ENCODE measurements around the gene USHBP1. TPM values are rescaled to one million over a fixed set of nuclear protein-coding genes. Genes with fewer than 3 reads are reported as not detected.

The USHBP1 gene
- total RNA-seq, 1 experiment from 2014 or later, result 0.15 TPM

DNA sequence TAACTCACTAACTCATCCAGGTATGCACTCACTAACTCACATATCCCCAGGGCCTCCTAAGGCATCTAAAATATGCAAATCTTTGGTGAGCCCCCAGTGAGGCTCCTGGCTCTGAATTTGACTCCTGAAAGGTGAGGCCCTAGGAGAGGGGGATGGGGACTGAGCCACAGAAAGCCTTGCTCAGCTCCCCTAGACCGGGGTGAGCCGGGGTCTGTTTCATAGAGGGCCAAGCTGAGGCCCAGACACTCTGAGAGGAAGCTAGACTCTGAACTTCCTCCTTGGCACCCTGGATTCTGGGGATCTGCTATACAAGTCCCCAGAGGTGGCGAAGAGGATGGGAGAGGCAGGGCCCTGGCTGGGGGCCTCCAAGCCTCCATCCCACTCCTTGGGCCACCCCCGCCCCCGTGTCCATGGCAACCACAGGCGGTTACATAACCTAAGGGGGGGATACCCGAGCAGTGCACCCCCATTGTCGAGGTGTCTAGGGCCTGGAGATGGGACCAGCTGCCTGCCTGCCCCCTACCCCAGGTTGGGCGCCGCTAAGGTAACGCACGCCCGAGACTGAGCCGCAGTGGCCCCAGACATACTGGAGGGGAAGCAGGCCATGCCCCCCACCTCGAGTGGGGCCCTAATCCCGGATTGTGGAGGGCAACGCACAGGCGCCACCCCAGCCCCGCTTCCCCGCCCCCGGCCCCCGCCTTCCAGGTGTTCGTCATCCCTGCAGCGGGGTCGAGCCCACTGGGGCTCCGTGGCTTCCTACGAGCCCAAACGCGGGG is 38.0 kb upstream of the USHBP1 start:
- TF ChIP-seq RAD21 (IDR thresholded peaks at IDR 0.05; ENCODE audit: low read depth) (no peak), ELF1 (IDR thresholded peaks at IDR 0.05; ENCODE audit: borderline replicate concordance, low read depth) (no peak), JUND (IDR thresholded peaks at IDR 0.05) (no peak), POLR2AphosphoS5 (IDR thresholded peaks at IDR 0.05; ENCODE audit: low read depth, low read length) (no peak), SP1 (IDR thresholded peaks at IDR 0.05; ENCODE audit: low read depth) (no peak), CBX3 (IDR thresholded peaks at IDR 0.05; ENCODE audit: low read depth) (no peak), EZH2 (IDR thresholded peaks at IDR 0.05) (no peak), SIN3A (IDR thresholded peaks at IDR 0.05; ENCODE audit: low read depth) (no peak)

GRCh38 chr19:17300992-17301619 is 36.6 kb upstream of the USHBP1 start:
- peaks cover 16% of the 10 kb centered on the region for H3K79me2 ChIP-seq (ENCODE audit: insufficient read depth, low read length)
- ATAC-seq, result no peak
- H3K9ac ChIP-seq (ENCODE audit: low read length), result no peak overlapping the region
- H3K27ac ChIP-seq (ENCODE audit: low read depth, low read length), result no peak overlapping the region
- POLR2A ChIA-PET, result no interaction called here
- RAD21 ChIA-PET (ENCODE audit: low non-redundant PET in 1 of 2, low total read pairs in 2 of 2, uncharacterized antibody in 2 of 2, unreplicated experiment in 2 of 2), result no interaction called here
- no peaks in the 10 kb centered on the region for H3K27me3 ChIP-seq (ENCODE audit: insufficient read depth, low read length)
- DNase-seq (ENCODE audit: low read depth, low spot score), result no peak
- no TSS peak for BruUV-seq (replicated peaks)
- H3K4me1 ChIP-seq (ENCODE audit: control insufficient read depth in 1 of 2, insufficient read depth in 2 of 2, low read length in 2 of 2), result peaks cover 23 to 39% of the 10 kb centered on the region in 2 experiments
- no peaks in the 10 kb centered on the region for H3K9me2 ChIP-seq (ENCODE audit: insufficient read depth)
- H3K9me3 ChIP-seq (ENCODE audit: control insufficient read depth in 1 of 2, insufficient read depth in 1 of 2, low read depth in 1 of 2, low read length in 2 of 2), result no peaks in the 10 kb centered on the region; a peak in 1 of 4 replicates
- intact Hi-C loops (cut with micrococcal nuclease), result no loop called here
- H2AFZ ChIP-seq (ENCODE audit: low read depth, low read length, poor library complexity, severe bottlenecking), result no peak overlapping the region
- no peaks in the 10 kb centered on the region for H4K20me1 ChIP-seq (ENCODE audit: insufficient read depth)
- no peak overlapping the region for H3K4me2 ChIP-seq (ENCODE audit: low read length)
- no peak overlapping the region for H3K4me3 ChIP-seq (replicated peaks in 1 of 2; ENCODE audit: low read depth in 1 of 2, low read length in 2 of 2)
- H3K36me3 ChIP-seq (ENCODE audit: control insufficient read depth in 1 of 2, insufficient read depth in 2 of 2, low read length in 2 of 2), result peaks cover 0 to 10% of the 10 kb centered on the region in 2 experiments; a peak in 2 of 4 replicates
- CTCF ChIA-PET, result no interaction called here
- TF ChIP-seq FOSL1 (IDR thresholded peaks at IDR 0.05; ENCODE audit: low read depth) (no peak), EGR1 (IDR thresholded peaks at IDR 0.05; ENCODE audit: low read depth) (no peak), POLR2A (IDR thresholded peaks at IDR 0.05; ENCODE audit: borderline replicate concordance, extremely low read depth, insufficient read depth, insufficient read length) (no peak)

More for the DNA sequence above, 38.0 kb upstream of the USHBP1 start:
- ChIA-PET CTCF (no interaction called here), POLR2A (interaction anchor here (3.1 kb wide), 1 partner anchor 9 kb away, joined by 22 read pairs; no protein-coding TSS in a partner anchor), RAD21 (ENCODE audit: low non-redundant PET in 1 of 2, low total read pairs in 2 of 2, uncharacterized antibody in 2 of 2, unreplicated experiment in 2 of 2) (no interaction called here)
- Histone ChIP-seq H3K9ac (ENCODE audit: low read length) (peak overlapping the region; percentile 55), H3K4me3 (replicated peaks in 1 of 2; ENCODE audit: low read depth in 1 of 2, low read length in 2 of 2) (peak overlapping the region; percentile 48 to 54), H4K20me1 (ENCODE audit: insufficient read depth) (no peaks in the 10 kb centered on the region), H3K9me3 (ENCODE audit: control insufficient read depth in 1 of 2, insufficient read depth in 1 of 2, low read depth in 1 of 2, low read length in 2 of 2) (no peaks in the 10 kb centered on the region; a peak in 1 of 4 replicates), H3K27me3 (ENCODE audit: insufficient read depth, low read length) (no peaks in the 10 kb centered on the region), H3K27ac (ENCODE audit: low read depth, low read length) (peak overlapping the region; percentile 50; the same call in 1 of the 2 replicates), H3K36me3 (ENCODE audit: control insufficient read depth in 1 of 2, insufficient read depth in 2 of 2, low read length in 2 of 2) (peaks cover 0 to 5% of the 10 kb centered on the region in 2 experiments; a peak in 2 of 4 replicates), H3K79me2 (ENCODE audit: insufficient read depth, low read length) (peaks cover 19% of the 10 kb centered on the region), H3K9me2 (ENCODE audit: insufficient read depth) (no peaks in the 10 kb centered on the region), H2AFZ (ENCODE audit: low read depth, low read length, poor library complexity, severe bottlenecking) (no peak overlapping the region), H3K4me2 (ENCODE audit: low read length) (peak overlapping the region; percentile 71), H3K4me1 (ENCODE audit: control insufficient read depth in 1 of 2, insufficient read depth in 2 of 2, low read length in 2 of 2) (peaks cover 29 to 48% of the 10 kb centered on the region in 2 experiments)
- intact Hi-C loops (cut with micrococcal nuclease), result no loop called here
- DNase-seq (ENCODE audit: low read depth, low spot score) (no peak), ATAC-seq (no peak)
- no TSS peak for BruUV-seq (replicated peaks)

Measured in HCT116 (cell line).